ENCODE results near the gene OR11G2.
"Not testable (repeated sequence)": the region's sequence is repeated elsewhere in the genome, so short reads cannot be mapped to it uniquely, and the experiment has no call there.

Gene OR11G2

DNA sequence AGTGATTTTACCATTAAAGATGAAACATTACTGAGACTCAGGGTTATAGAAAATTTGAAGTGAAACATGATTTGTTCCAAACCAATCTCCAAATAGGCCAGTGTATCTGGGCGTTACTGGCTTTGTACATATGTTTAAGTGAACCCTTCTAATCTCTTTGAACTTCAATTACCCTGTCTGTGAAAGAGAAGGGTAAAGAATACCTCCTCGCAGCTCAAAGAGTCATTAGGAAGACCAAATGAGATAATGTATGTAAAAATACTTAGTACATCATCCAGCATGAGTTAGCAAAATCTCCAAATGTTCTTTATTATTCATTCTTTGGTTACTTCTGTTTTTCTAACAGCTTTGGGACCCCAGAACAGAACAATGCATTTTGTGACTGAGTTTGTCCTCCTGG is 32.7 kb downstream of the OR11G2 start, which contains the start of gene OR11H6:
Gene OR11H6 (plus strand): TSS at position 301 of the 400 bp plus-strand sequence. CDS start 0 bp downstream, at position 301.
- no peak for DNase-seq (ENCODE audit: low read depth in 3 of 3)

GRCh38 chr14:20228681-20229080 is 38.0 kb downstream of the OR11G2 start, which contains the start of gene OR11H7:
Gene OR11H7 (plus strand): TSS chr14:20228981.
- no peak for DNase-seq (ENCODE audit: low read depth in 3 of 3)

GRCh38 chr14:20235415-20235814 is 44.7 kb downstream of the OR11G2 start:
- DNase-seq (ENCODE audit: low read depth in 3 of 3), result not testable (repeated sequence)

GRCh38 chr14:20247646-20248246 is 57.0 kb downstream of the OR11G2 start:
- DNase-seq (ENCODE audit: low read depth in 3 of 3), result no peak

Measured in stimulated activated CD4-positive, alpha-beta T cell treated with anti-CD3 and anti-CD28 coated beads, TNF-alpha, amount 100 ng/mL, for 4 hours (primary cell).